Gastroesophageal sphincter (tissue), 3 donors: Measurements from ENCODE around the gene MT1X.

Source experiments
- CTCF ChIP-seq, 4 experiments: fragments of 200-600 bp in 2 of 4; fragments of 450-650 bp in 2 of 4; sonication (generic) in 1 of 4; IDR thresholded peaks; one replicate each; pipeline ENCODE4 v1.5.1; 2017 to 2019; ENCODE audit warnings: antibody characterized with exemption in 4 of 4, mild to moderate bottlenecking in 2 of 4, moderate library complexity in 2 of 4
- EP300 ChIP-seq: sonication (generic); formaldehyde crosslinking; IDR thresholded peaks from one replicate; pipeline ENCODE4 v1.6.1; 2017; ENCODE audit warnings: antibody characterized with exemption, mild to moderate bottlenecking
- POLR2A ChIP-seq, 2 donors: fragments of 450-650 bp; IDR thresholded peaks; one replicate each; pipeline ENCODE4 v1.6.1; 2017; ENCODE audit warnings: antibody characterized with exemption in 2 of 2, mild to moderate bottlenecking in 2 of 2, moderate library complexity in 1 of 2
- POLR2AphosphoS5 ChIP-seq: sonication (generic); formaldehyde crosslinking; IDR thresholded peaks from one replicate; pipeline ENCODE4 v1.6.1; 2017; ENCODE audit warnings: antibody characterized with exemption

- TF ChIP-seq POLR2A (IDR thresholded peaks at IDR 0.05) (no peak), EP300 (no peak), CTCF (IDR thresholded peaks at IDR 0.05) (no peak), POLR2AphosphoS5 (no peak)
Observed at GRCh38 chr16:56657555-56658326, 24.5 kb upstream of the MT1X start, which contains the start of gene MT1F.
